ENCODE results near the gene TMEM184A.

GRCh38 chr7:1590476-1590875 is 34.5 kb upstream of the TMEM184A start:
- TF ChIP-seq CTCF (IDR thresholded peaks at IDR 0.05) (no peak), POLR2A (IDR thresholded peaks at IDR 0.05) (no peak)

Measured in uterus (tissue), 2 donors.